Posterior cingulate gyrus (tissue), 11 donors: Measurements from ENCODE around the gene NSUN2.
"Not testable (repeated sequence)": the region's sequence is repeated elsewhere in the genome, so short reads cannot be mapped to it uniquely, and the experiment has no call there.

Experiments
- DNase-seq, 10 donors: peaks; one replicate each; pipeline versions ENCODE4 v3.0.0 to v3.0.0-alpha.2; 2020 to 2021; ENCODE audit warnings: mixed read lengths in 3 of 10
- intact Hi-C: fragments of 100-400 bp; cut with DNase I; formaldehyde crosslinking; loops from one replicate; pipeline ENCODE4 v1.15.1; 2023

NSUN2 gene

DNA sequence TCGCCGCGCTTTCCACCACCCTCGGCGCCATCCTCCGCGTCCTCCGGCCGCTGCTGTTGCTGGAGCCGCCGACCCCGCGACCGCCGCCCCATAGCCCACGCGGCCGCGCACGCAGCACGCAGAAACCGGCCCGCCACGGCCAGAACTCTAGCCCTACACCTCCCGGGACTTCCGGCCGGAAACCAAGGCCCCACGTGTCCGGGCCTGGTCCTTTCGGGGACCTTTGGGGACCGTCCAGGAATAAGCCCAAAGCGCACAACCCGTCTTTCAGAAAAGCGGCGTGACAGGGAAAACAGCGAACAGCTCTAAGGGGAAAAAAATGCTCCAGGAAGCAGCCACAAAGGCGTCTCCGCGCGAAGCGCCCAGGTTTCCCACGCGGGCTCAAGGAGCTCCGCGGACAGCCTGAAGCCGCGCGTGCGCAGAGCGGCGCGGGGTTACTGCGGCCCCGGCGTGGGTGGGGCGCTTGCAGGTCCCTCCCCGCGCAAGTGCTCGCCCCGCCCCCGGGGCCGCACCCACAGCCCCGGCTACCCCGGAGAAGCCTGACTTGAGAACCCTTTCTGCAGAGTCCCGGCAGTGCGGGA, at the start of gene NSUN2, which contains the start of gene SRD5A1:
TSS of gene NSUN2 (minus strand) at position 157 of the 581 bp plus-strand sequence. CDS start at position 92, 65 bp downstream.
TSS of gene SRD5A1 (plus strand) at position 553 of the 581 bp plus-strand sequence. CDS start 137 bp downstream, outside the sequence.
- intact Hi-C loops = loop anchor here (1.0 to 10.0 kb wide), 2 partner anchors 79 to 112 kb away; no protein-coding TSS in a partner anchor
- DNase-seq = peak; percentile 81 to 99 (median 90)

DNA sequence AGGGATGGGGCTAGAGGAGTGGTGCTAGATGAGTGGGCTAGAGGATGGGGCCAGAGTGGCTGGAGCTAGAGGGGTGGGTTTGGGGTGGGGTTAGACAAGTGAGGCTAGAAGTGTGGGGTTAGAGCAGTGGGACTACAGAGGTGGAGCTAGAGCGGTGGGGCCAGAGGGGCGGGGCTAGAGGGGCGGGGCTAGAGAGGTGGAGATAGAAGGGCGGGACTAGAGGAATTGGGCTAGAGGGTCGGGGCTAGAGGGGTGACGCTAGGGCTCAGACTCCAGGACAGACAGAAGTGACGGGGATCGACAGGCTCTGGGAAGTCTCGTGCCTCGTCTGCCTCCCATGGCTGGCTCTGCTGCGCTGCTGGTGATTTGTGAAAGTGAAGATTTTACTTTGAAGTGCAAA, 49.4 kb upstream of the NSUN2 start:
- DNase-seq = no peak

GRCh38 chr5:6681682-6682081, 48.8 kb upstream of the NSUN2 start:
- DNase-seq = no peak
- intact Hi-C loops = no loop called here

More for the DNA sequence above, 49.4 kb upstream of the NSUN2 start:
- intact Hi-C loops = no loop called here

DNA sequence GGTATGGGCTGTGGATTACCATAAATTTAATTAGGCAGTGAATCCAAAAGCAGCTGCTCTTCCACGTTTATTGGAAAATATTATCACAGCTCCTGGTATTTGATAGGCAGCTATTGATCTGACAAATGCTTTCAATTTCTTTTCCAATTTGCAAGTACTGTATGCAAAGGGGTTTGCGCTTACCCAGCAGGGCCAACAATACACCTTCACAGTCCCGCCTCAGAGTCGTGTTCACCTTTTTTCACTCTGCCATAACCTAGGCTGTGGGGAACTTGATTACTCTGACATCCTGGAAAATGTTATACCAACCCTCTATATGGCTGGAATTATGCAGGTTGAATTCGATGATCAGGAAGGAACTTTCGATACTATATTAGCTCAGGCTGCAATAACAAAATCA, 48.1 kb upstream of the NSUN2 start:
- no peak for DNase-seq
- intact Hi-C loops = no loop called here

DNA sequence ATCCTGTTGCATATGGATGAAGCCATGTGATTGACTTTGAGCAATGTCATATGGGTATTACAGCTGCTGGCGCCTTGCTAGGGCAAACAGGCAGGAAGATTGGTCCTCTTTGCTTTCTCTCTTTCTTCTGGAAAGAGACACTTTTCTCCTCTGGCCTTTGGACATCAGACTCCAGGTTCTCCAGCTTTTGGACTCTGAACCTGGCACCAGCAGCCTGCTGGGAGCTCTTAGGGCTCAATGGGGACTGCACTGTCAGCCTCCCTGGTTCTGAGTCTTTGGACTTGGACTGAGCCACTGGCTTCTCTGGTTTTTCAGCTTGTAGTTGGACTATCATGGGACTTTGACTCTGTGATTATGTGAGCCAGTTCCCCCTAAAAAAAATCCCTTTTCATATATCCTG, 45.5 kb upstream of the NSUN2 start:
- intact Hi-C loops = no loop called here
- no peak for DNase-seq

GRCh38 chr5:6676702-6677101, 43.9 kb upstream of the NSUN2 start:
- no peak for DNase-seq
- intact Hi-C loops = no loop called here

DNA sequence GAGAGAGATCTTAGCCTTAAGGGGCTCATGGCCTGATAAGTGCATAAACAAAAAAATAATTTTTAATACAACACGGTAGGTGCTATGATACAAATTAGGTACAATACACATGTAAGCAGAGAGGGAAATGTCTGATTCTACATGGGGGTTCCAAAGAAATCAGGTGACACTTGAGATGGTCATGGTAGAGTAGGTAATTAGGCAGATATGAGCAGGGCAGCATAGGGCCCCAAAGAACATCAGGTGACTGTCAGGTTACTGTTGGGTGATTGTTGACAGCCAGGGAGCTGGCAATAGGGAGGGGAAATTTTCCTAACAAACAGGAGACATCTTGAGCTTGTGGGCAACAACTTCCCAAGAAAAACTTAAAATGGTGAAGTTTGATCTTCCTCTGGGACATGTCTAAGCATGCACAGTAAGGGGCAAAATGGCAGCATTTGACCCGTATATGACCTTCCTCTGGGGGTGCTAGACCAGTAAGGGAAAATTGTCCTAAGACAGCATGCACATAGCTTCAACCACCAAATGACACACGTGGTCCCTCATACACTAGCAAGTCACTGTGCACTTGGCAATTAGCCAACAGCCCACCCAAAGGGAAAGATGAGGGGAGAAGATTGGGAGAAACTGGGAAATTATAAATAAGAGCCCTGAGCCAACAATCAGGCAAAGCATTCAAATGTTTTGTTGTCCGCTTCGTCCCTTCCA, 43.1 kb upstream of the NSUN2 start:
- intact Hi-C loops = no loop called here
- no peak for DNase-seq

GRCh38 chr5:6674886-6675285, 42.0 kb upstream of the NSUN2 start:
- peak in 2 of 10 donors; percentile 66 to 74 for DNase-seq
- intact Hi-C loops = no loop called here

GRCh38 chr5:6674421-6674820, 41.6 kb upstream of the NSUN2 start:
- DNase-seq = no peak
- intact Hi-C loops = no loop called here

- intact Hi-C loops = no loop called here
- no peak for DNase-seq
Measured at GRCh38 chr5:6673963-6674362, 41.1 kb upstream of the NSUN2 start.

DNA sequence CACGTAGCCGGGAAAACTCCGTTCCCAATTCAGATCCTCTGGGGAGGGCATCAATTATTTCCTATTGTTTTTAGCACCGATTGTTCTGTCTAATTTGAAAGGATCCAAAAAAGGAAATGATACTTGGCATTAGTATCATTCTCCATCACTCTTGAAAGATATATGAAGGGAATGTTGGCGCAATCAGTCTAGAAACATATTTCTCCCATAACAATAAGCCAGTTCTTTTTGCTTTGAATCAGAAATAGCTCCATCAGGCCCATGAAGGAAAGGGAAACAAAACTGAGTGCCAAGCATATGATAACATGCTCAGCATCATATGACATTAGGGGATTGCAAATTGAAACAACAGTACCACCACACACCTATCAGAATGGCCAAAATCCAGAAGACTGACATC, 40.2 kb upstream of the NSUN2 start:
- intact Hi-C loops = no loop called here
- DNase-seq = no peak

DNA sequence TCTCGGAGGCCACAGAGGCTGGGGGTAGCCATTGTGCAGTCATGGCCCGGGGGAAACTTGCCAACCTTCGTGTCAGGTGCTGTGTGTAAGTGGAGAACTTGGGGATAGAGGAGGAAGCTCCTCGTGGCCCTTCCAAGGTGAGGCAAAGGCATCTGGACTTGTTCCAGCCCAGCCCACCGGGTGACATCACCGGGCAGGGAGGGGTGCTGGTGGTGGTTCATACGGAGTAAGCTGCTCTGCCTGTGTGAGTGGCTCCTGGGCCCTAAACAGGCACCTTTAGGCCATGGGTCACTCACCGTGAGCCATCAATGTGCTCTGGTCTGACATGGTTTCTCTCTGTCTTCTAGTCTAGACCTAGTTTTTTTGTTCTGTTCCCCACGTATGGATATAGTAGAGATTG, 35.9 kb upstream of the NSUN2 start:
- DNase-seq = peak in 1 of 10 donors; percentile 26
- intact Hi-C loops = not testable (repeated sequence)

DNA sequence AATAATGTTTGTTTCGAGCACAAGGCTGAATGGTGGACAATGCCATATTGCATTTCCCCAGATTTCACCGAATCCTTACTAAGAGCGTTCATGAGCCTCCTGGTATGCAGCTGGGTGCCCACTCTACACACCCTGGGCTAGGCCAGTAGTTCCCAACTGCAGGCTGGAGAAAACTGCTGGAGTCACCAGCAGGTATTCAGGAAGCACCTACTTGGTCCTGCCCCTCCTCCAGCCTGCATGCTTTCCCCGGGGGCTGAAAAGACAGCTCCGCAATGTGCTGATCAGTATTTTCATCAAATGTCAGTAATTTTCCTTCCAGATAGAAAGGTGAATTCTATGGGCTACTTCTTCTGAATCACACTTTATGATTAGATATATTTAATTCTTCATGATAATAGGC, 34.8 kb upstream of the NSUN2 start:
- no peak for DNase-seq
- intact Hi-C loops = no loop called here

GRCh38 chr5:6666762-6667161, 33.9 kb upstream of the NSUN2 start:
- DNase-seq = peak in 1 of 10 donors; percentile 54
- intact Hi-C loops = no loop called here

DNA sequence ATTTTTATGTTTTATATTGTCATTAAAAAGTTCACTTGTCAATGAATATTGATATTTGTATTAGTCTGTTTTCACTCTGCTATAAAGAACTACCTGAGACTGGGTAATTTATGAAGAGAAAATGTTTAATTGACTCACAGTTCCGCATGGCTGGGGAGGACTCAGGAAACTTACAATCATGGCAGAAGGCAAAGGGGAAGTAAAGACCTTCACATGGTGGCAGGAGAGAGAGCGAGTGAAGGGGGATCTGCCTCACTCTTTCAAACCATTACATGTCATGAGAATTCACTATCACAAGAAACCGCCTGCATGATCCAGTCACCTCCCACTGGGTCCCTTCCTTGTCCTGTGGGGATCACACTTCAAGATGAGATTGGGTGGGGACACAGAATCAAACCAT, 27.8 kb upstream of the NSUN2 start:
- intact Hi-C loops = no loop called here
- no peak for DNase-seq

- no peak for DNase-seq
- intact Hi-C loops = no loop called here
Measured at GRCh38 chr5:6659941-6660684, 27.3 kb upstream of the NSUN2 start.

GRCh38 chr5:6656680-6657079, 23.8 kb upstream of the NSUN2 start:
- intact Hi-C loops = no loop called here
- no peak for DNase-seq

GRCh38 chr5:6655432-6655831, 22.6 kb upstream of the NSUN2 start:
- no peak for DNase-seq
- intact Hi-C loops = no loop called here

DNA sequence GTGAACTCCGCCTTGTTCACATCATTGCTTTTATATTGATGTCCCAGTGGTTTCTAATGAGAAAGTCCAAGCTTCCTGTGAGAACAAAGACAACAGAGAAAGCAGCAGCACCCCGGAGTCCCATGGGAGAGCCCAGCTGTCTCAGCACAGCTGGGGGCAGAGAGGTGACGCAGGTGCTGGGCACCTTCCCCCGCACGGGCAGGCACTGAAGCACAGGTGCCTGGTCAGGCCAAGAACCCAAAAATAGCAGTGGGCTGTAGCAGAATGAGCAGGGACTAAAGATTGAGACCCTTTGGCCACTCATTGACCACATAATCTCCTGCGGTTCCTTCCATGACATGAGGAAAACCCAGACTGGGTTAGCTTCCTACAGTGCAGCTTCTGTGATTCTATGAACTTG, 19.2 kb upstream of the NSUN2 start:
- intact Hi-C loops = no loop called here
- DNase-seq = peak in 1 of 10 donors; percentile 32

DNA sequence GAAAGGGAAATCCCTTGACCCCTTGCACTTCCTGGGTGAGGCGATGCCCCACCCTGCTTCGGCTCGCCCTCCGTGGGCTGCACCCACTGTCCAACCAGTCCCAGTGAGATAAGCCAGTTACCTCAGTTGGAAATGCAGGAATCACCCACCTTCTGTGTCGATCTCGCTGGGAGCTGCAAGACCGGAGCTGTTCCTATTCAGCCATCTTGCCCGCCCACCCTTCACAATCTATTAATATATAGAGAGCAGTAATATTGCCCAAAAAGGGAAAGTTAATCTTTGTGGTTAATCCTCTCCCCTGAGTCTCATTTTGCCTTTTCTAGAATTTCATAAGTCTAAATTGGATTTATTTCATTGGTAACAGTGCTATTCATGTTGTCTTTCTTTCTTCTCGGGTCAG, 16.8 kb upstream of the NSUN2 start:
- intact Hi-C loops = no loop called here
- no peak for DNase-seq

DNA sequence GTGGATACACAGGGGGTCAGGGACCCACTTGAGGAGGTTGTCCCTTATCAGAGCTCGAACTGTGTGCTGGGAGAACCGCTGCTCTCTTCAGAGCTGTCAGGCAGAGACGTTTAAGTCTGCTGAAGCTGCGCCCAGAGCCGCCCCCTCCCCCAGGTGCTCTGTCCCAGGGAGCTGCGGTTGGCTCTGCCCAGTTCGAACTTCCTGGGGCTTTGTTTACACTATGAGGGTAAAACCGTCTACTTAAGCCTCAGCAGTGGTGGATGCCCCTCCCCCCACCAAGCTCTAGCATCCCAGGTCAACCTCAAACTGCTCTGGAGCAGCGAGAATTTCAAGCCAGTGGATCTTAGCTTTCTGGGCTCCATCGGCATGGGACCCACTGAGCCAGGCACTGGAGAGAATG, 16.3 kb upstream of the NSUN2 start:
- intact Hi-C loops = no loop called here
- DNase-seq = peak in 1 of 10 donors; percentile 55
